Stomach (tissue), 9 donors: ENCODE results near the gene MFSD12. TPM values are rescaled to one million over a fixed set of nuclear protein-coding genes. Genes with fewer than 3 reads are reported as not detected.

Experiments
- DNase-seq, 2 donors: peaks; one replicate each; pipeline versions ENCODE4 v3.0.0 to v3.0.0-alpha.2; 2013 to 2019
- H3K27ac ChIP-seq, 5 donors: fragments of 200-600 bp in 4 of 5; sonication (generic) in 4 of 5; one replicate each; pipeline ENCODE4 v1.5.1; 2013 to 2019; ENCODE audit warnings: mild to moderate bottlenecking in 1 of 5, moderate library complexity in 1 of 5
- H3K27me3 ChIP-seq, 3 donors: fragments of 200-600 bp; sonication (generic); one replicate each; pipeline ENCODE4 v1.5.1; 2017 to 2019; ENCODE audit warnings: mixed run types in 1 of 3
- H3K36me3 ChIP-seq, 4 donors: fragments of 200-600 bp; sonication (generic); 1 replicate in 3 of 4; 2 replicates in 1 of 4; pipeline ENCODE4 v1.5.1; 2016 to 2019
- H3K4me1 ChIP-seq, 4 donors: fragments of 200-600 bp; sonication (generic); one replicate each; pipeline ENCODE4 v1.5.1; 2016 to 2019
- H3K4me3 ChIP-seq, 4 donors: fragments of 200-600 bp; sonication (generic) in 3 of 4; one replicate each; pipeline ENCODE4 v1.5.1; 2016 to 2019; ENCODE audit warnings: mild to moderate bottlenecking in 1 of 4
- H3K9me3 ChIP-seq, 4 donors: fragments of 200-600 bp; sonication (generic); one replicate each; pipeline ENCODE4 v1.5.1; 2016 to 2019
- EP300 ChIP-seq: sonication (generic); formaldehyde crosslinking; IDR thresholded peaks from one replicate; pipeline ENCODE4 v1.6.1; 2017; ENCODE audit warnings: antibody characterized with exemption
- POLR2A ChIP-seq, 4 donors: fragments of 450-650 bp; IDR thresholded peaks; one replicate each; pipeline ENCODE4 v1.6.1; 2016; ENCODE audit warnings: antibody characterized with exemption in 4 of 4, control low read depth in 2 of 4, mild to moderate bottlenecking in 1 of 4, moderate library complexity in 1 of 4
- POLR2AphosphoS5 ChIP-seq, 3 donors: sonication (generic); formaldehyde crosslinking; IDR thresholded peaks; one replicate each; pipeline ENCODE4 v1.6.1; 2016; ENCODE audit warnings: antibody characterized with exemption in 3 of 3
- WGBS, 5 donors: extraction: QIAGEN DNeasy Blood & Tissue Kit in 3 of 5; methylation state at CpG; one replicate each; pipeline versions ENCODE4 v1.1.5 to v1.1.7; 2013 to 2018; 5-methylcytosine and 5-hydroxymethylcytosine counted together
- intact Hi-C: fragments of 100-400 bp; cut with DNase I; formaldehyde crosslinking; loops from one replicate; pipeline ENCODE4 v1.15.1; 2023; ENCODE audit warnings: low total_unique reads
- polyA plus RNA-seq, 3 donors: library from polyadenylated mRNA; stranded (reverse); fragments of 200-250 nt; gene quantifications; one replicate each; pipeline ENCODE4 v1.2.3, GENCODE V29; 2013
- total RNA-seq, 5 donors: library from RNA; depleted of rRNA; stranded (reverse); fragments of >200 nt; gene quantifications; one replicate each; pipeline versions ENCODE4 v1.1.0 to v1.2.3, GENCODE V29; 2014 to 2016
- TF ChIP-seq, protein P1 (sequence below), 7 experiments: fragments of 450-650 bp in 4 of 7; fragments of 200-600 bp in 3 of 7; sonication (generic) in 3 of 7; IDR thresholded peaks; one replicate each; pipeline ENCODE4 v1.5.1; 2016 to 2019; ENCODE audit warnings: antibody characterized with exemption in 7 of 7, control low read depth in 2 of 7, mild to moderate bottlenecking in 1 of 7
- donor health status: healthy with polysubstance abuse.
- donor health status: Bipolar disorder and iron deficiency.
- donor health status: healthy.

MFSD12 gene
- total and polyA plus RNA-seq, 8 donors: 0.58 to 96.4 (median 34.8) TPM

DNA sequence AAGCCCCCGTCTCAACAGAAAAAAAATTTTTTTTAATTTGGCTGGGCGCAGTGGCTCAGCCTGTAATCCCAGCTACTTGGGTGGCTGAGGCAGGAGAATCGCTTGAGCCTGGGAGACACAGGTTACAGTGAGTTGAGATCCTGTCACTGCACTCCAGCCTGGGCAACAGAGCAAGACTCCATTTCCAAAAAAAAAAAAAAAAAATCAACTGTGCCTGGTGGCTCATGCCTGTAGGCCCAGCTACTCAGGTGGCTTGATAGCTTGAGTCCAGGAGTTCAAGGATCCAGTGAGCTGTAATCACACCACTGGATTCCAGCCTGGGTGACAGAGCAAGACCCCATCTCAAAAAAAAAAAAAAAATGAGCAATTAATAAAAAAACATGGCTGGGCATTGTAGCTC lies 55.6 kb downstream of the MFSD12 start:
- no peak for DNase-seq
- Histone ChIP-seq H3K4me1 (peaks cover 21 to 37% (median 29%) of the 10 kb centered on the region in 4 donors), H3K36me3 (peaks cover 0 to 13% (median 4%) of the 10 kb centered on the region in 4 donors), H3K27ac (no peak overlapping the region), H3K4me3 (no peak overlapping the region), H3K27me3 (no peaks in the 10 kb centered on the region), H3K9me3 (no peaks in the 10 kb centered on the region)
- TF ChIP-seq POLR2AphosphoS5 (IDR thresholded peaks at IDR 0.05): no peak
- TF ChIP-seq POLR2A (IDR thresholded peaks at IDR 0.05): no peak
- no peak for TF ChIP-seq EP300
- TF ChIP-seq, protein P1, sequence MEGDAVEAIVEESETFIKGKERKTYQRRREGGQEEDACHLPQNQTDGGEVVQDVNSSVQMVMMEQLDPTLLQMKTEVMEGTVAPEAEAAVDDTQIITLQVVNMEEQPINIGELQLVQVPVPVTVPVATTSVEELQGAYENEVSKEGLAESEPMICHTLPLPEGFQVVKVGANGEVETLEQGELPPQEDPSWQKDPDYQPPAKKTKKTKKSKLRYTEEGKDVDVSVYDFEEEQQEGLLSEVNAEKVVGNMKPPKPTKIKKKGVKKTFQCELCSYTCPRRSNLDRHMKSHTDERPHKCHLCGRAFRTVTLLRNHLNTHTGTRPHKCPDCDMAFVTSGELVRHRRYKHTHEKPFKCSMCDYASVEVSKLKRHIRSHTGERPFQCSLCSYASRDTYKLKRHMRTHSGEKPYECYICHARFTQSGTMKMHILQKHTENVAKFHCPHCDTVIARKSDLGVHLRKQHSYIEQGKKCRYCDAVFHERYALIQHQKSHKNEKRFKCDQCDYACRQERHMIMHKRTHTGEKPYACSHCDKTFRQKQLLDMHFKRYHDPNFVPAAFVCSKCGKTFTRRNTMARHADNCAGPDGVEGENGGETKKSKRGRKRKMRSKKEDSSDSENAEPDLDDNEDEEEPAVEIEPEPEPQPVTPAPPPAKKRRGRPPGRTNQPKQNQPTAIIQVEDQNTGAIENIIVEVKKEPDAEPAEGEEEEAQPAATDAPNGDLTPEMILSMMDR (IDR thresholded peaks at IDR 0.05): no peak
- intact Hi-C loops: no loop called here
- WGBS, 5 donors: 84 to 98% (median 91%) methylated on average over 3 of the region's 3 CpGs; no CpG with 5 or more reads in 1 of the 5 donors

- intact Hi-C loops: no loop called here
- TF ChIP-seq POLR2AphosphoS5 (IDR thresholded peaks at IDR 0.05) (peak in 2 of 3 donors; percentile 70 to 82), POLR2A (IDR thresholded peaks at IDR 0.05) (no peak), EP300 (no peak)
- TF ChIP-seq, protein P1 (IDR thresholded peaks at IDR 0.05): peak in 1 of 7 experiments; percentile 7
- Histone ChIP-seq H3K36me3 (peaks cover 7 to 25% (median 16%) of the 10 kb centered on the region in 4 donors), H3K9me3 (no peaks in the 10 kb centered on the region), H3K4me3 (peak within 1 kb of the TSS; percentile 81 to 100 (median 96)), H3K27me3 (no peaks in the 10 kb centered on the region), H3K4me1 (peaks cover 20 to 34% (median 26%) of the 10 kb centered on the region in 4 donors), H3K27ac (peak within 1 kb of the TSS; percentile 69 to 96 (median 92))
- peak; percentile 96 to 99 for DNase-seq
- WGBS, 5 donors: 0% methylated on average over 30 to 52 of the region's 52 CpGs
Measured at GRCh38 chr19:3500429-3501101, 56.8 kb downstream of the MFSD12 start, which contains the start of gene DOHH. Gene DOHH (minus strand): TSS chr19:3500674. CDS start chr19:3496814, 3,860 bp downstream.

DNA sequence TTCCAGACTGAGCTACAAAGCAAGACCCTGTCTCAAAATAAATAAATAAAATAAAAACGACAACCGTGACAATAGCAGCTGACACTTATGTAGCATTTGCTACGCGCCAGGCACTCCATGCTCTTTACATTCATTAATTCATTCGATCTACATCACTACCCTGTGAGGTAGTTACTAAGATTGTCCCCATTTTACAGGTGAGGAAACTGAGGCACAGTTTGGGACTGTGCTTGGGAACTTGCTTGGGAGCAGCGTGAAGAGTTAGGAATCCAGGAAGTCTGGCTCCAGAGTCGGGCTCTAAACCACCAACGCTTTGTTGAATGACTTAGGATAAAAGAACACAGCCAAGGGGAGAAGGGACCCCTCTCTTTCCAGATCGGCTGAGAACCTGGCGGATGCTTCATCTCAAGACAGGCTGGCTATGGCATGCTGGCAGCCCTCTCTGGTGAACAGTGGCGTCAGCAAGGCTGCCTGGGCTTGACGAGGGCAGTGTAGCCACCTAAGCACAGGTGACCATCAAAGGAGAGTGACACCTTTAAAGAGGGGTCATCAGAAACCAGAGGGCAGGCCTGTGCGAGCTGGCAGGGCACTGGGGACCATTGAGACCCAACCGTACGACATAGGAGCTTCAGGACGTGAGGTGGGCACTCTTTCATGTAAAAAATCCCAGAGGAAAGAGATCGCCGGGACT lies 57.5 kb downstream of the MFSD12 start:
- intact Hi-C loops: no loop called here
- Histone ChIP-seq H3K4me1 (peaks cover 16 to 29% (median 21%) of the 10 kb centered on the region in 4 donors), H3K27me3 (no peaks in the 10 kb centered on the region), H3K36me3 (peaks cover 14 to 32% (median 23%) of the 10 kb centered on the region in 4 donors), H3K4me3 (peak overlapping the region; percentile 81 to 100 (median 96)), H3K9me3 (no peaks in the 10 kb centered on the region), H3K27ac (peak overlapping the region; percentile 69 to 96 (median 92))
- TF ChIP-seq EP300 (no peak), POLR2A (IDR thresholded peaks at IDR 0.05) (no peak), POLR2AphosphoS5 (IDR thresholded peaks at IDR 0.05) (no peak)
- TF ChIP-seq, protein P1 (IDR thresholded peaks at IDR 0.05): no peak
- WGBS, 5 donors: 20 to 28% (median 21%) methylated on average over 17 to 18 of the region's 18 CpGs
- DNase-seq: no peak

GRCh38 chr19:3497757-3498520 lies 59.4 kb downstream of the MFSD12 start:
- TF ChIP-seq POLR2AphosphoS5 (IDR thresholded peaks at IDR 0.05) (no peak), EP300 (no peak), POLR2A (IDR thresholded peaks at IDR 0.05) (no peak)
- TF ChIP-seq, protein P1 (IDR thresholded peaks at IDR 0.05): no peak
- peaks cover 14 to 51% (median 42%) of the 10 kb centered on the region in 4 donors for H3K36me3 ChIP-seq
- H3K4me1 ChIP-seq: peaks cover 16 to 29% (median 24%) of the 10 kb centered on the region in 4 donors
- WGBS, 5 donors: 96 to 99% (median 97%) methylated on average over 5 of the region's 5 CpGs
- intact Hi-C loops: no loop called here
- no peak overlapping the region for H3K4me3 ChIP-seq
- no peaks in the 10 kb centered on the region for H3K27me3 ChIP-seq
- no peaks in the 10 kb centered on the region for H3K9me3 ChIP-seq
- no peak for DNase-seq
- no peak overlapping the region for H3K27ac ChIP-seq
